Stimulated activated CD8-positive, alpha-beta memory T cell treated with anti-CD3 and anti-CD28 coated beads, Interleukin-4, amount 100 ng/mL, for 1 hour (primary cell): Measurements from ENCODE around the gene PRND.
"Not testable (repeated sequence)": the region's sequence is repeated elsewhere in the genome, so short reads cannot be mapped to it uniquely, and the experiment has no call there.

Source experiments
- DNase-seq, 2 donors: peaks; one replicate each; pipeline ENCODE4 v3.0.0-alpha.2; 2020; ENCODE audit warnings: low read depth in 2 of 2, low spot score in 1 of 2

The PRND gene

GRCh38 chr20:4721719-4722118 is at the start of gene PRND:
PRND (plus strand) TSS chr20:4721909; CDS start chr20:4724552, 2,643 bp downstream.
- DNase-seq = no peak

- DNase-seq = no peak
Observed at GRCh38 chr20:4672948-4673347, 48.8 kb upstream of the PRND start.

GRCh38 chr20:4673371-4674001 is 48.2 kb upstream of the PRND start:
- DNase-seq = no peak

- no peak for DNase-seq
Observed at GRCh38 chr20:4674672-4675071, 47.0 kb upstream of the PRND start.

GRCh38 chr20:4677846-4678245 is 43.9 kb upstream of the PRND start:
- no peak for DNase-seq

GRCh38 chr20:4681401-4681800 is 40.3 kb upstream of the PRND start:
- DNase-seq = no peak

GRCh38 chr20:4681991-4682401 is 39.7 kb upstream of the PRND start:
- no peak for DNase-seq

- no peak for DNase-seq
Observed at GRCh38 chr20:4682682-4683081, 39.0 kb upstream of the PRND start.

- DNase-seq = no peak
Observed at GRCh38 chr20:4683261-4683660, 38.4 kb upstream of the PRND start.

GRCh38 chr20:4684837-4685413 is 36.8 kb upstream of the PRND start:
- DNase-seq = no peak

- DNase-seq = no peak
Observed at GRCh38 chr20:4685923-4686221, 35.8 kb upstream of the PRND start.

GRCh38 chr20:4688305-4688704 is 33.4 kb upstream of the PRND start:
- DNase-seq = no peak

GRCh38 chr20:4689220-4689619 is 32.5 kb upstream of the PRND start:
- no peak for DNase-seq

- no peak for DNase-seq
Observed at GRCh38 chr20:4691753-4692152, 30.0 kb upstream of the PRND start.

- DNase-seq = no peak
Observed at GRCh38 chr20:4694076-4694475, 27.6 kb upstream of the PRND start.

GRCh38 chr20:4697189-4697830 is 24.4 kb upstream of the PRND start:
- no peak for DNase-seq

- DNase-seq = no peak
Observed at GRCh38 chr20:4697831-4698221, 23.9 kb upstream of the PRND start.

- no peak for DNase-seq
Observed at GRCh38 chr20:4699216-4699615, 22.5 kb upstream of the PRND start.

GRCh38 chr20:4699957-4700356 is 21.8 kb upstream of the PRND start:
- no peak for DNase-seq

GRCh38 chr20:4702562-4703280 is 19.0 kb upstream of the PRND start:
- no peak for DNase-seq

- DNase-seq = no peak
Observed at GRCh38 chr20:4703281-4703676, 18.4 kb upstream of the PRND start.

- DNase-seq = not testable (repeated sequence)
Observed at GRCh38 chr20:4706941-4707340, 14.8 kb upstream of the PRND start.
